Gastrocnemius medialis (tissue), 4 donors: Measurements from ENCODE around the gene VTN.

Experiments used
- CTCF ChIP-seq, 5 experiments: fragments of 450-650 bp in 3 of 5; fragments of 200-600 bp in 2 of 5; sonication (generic) in 2 of 5; IDR thresholded peaks in 4 of 5; conservative IDR thresholded peaks in 1 of 5; 1 replicate in 4 of 5; 2 replicates in 1 of 5; pipeline ENCODE4 v1.5.1; 2016 to 2019; ENCODE audit warnings: antibody characterized with exemption in 5 of 5, mild to moderate bottlenecking in 3 of 5, moderate library complexity in 3 of 5
- POLR2A ChIP-seq, 2 donors: fragments of 450-650 bp; IDR thresholded peaks; one replicate each; pipeline ENCODE4 v1.6.1; 2017; ENCODE audit warnings: antibody characterized with exemption in 2 of 2, mild to moderate bottlenecking in 2 of 2, moderate library complexity in 2 of 2

DNA sequence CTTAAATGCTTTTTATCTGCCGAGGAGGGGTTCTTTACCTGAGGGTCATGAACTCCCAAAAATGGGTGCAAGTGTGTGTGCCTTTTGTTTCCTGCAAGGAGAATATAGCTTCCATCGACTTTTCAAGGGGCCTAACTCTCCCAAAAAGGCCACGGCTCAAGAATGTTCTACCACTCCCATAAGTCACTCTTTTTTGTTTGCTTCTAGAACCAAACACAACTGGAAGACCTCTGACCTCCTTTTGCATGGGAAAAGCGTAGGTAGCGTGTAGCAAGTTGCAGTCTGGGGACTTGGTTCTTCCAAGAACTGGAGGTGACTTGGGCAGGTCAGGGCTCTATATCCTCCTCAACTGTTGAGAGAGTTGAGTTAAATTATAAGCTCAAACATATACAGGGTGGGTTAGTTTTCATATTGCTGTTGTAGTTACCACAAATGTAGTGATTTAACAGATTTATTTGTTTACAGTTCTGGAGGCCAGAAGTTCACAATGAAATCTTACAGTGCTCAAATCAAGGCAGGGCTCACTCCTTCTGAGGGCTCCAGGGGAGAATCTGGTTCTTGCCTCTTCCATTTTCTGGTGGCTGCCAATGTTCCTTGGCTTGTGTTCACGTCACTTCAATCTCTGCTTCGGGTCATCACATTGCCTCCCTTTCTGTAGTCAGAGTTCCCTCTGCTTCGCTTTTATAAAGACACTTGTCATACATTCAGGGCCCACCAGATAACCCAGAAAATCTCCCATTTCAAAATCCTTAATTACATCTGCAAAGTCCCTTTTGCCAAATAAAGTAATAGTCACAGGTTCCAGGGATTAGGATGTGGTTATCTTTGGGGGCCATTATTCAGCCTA is 49.7 kb downstream of the VTN start:
- TF ChIP-seq POLR2A (IDR thresholded peaks at IDR 0.05), result no peak
- TF ChIP-seq CTCF (IDR thresholded peaks at IDR 0.05 in 4 of 5, conservative IDR thresholded peaks at IDR 0.05 in 1 of 5), result no peak
